Measurements from ENCODE around the gene F2RL1.

- TF ChIP-seq CTCF (conservative IDR thresholded peaks at IDR 0.05; ENCODE audit: low read length) (no peak), EZH2phosphoT487 (IDR thresholded peaks at IDR 0.05; ENCODE audit: borderline replicate concordance, low read depth, low read length) (no peak)
Observed at GRCh38 chr5:76791461-76791860, 27.4 kb upstream of the F2RL1 start.
